Measurements from ENCODE around the gene EXD3.

Gene EXD3

DNA sequence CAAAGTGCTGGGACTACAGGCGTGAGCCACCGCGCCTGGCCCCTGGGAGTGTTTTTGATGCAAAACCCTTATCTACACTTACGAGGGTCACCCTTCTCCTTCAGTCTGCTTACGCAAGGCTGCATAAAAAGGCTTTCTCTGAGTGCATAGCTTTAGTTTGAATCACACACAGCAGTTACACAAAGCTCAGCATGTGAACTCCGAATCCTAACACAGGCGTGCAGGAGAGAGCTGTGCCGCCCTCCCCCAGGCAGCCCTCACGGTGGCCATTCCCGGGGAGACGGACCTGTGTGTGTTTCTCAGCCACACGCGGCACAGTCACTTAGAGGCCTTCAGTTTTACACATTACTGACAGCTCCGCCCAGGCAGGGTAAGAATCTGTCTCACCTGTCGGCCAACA lies 26.7 kb downstream of the EXD3 start:
- Histone ChIP-seq H3K9ac (no peak overlapping the region), H3K4me1 (peaks cover 96% of the 10 kb centered on the region), H3K36me3 (peaks cover 20% of the 10 kb centered on the region; the same call in 1 of the 2 replicates), H4K20me1 (peaks cover 18% of the 10 kb centered on the region), H3K27me3 (no peaks in the 10 kb centered on the region), H3K4me3 (no peak overlapping the region), H3K9me3 (peaks cover 34% of the 10 kb centered on the region), H3K27ac (no peak overlapping the region), H3K4me2 (no peak overlapping the region; the same call in 1 of the 2 replicates)
- TF ChIP-seq Cebpa-rat (IDR thresholded peaks at IDR 0.05), result no peak

GRCh38 chr9:137395666-137396010 lies 27.3 kb downstream of the EXD3 start:
- Histone ChIP-seq H3K4me3 (no peak overlapping the region), H3K27me3 (no peaks in the 10 kb centered on the region), H3K9me3 (peaks cover 28% of the 10 kb centered on the region), H3K4me2 (no peak overlapping the region; the same call in 1 of the 2 replicates), H3K9ac (no peak overlapping the region), H3K27ac (no peak overlapping the region), H3K4me1 (peaks cover 97% of the 10 kb centered on the region), H4K20me1 (peaks cover 18% of the 10 kb centered on the region), H3K36me3 (peaks cover 20% of the 10 kb centered on the region; the same call in 1 of the 2 replicates)
- TF ChIP-seq Cebpa-rat (IDR thresholded peaks at IDR 0.05), result no peak

- no peak overlapping the region for H3K4me3 ChIP-seq
- peak overlapping the region; percentile 70 for H3K27ac ChIP-seq
- TF ChIP-seq Cebpa-rat (IDR thresholded peaks at IDR 0.05), result no peak
- no peak overlapping the region; the same call in 1 of the 2 replicates for H3K9ac ChIP-seq
- peaks cover 18% of the 10 kb centered on the region for H4K20me1 ChIP-seq
- H3K4me1 ChIP-seq, result peaks cover 97% of the 10 kb centered on the region
- peaks cover 28% of the 10 kb centered on the region for H3K9me3 ChIP-seq
- H3K36me3 ChIP-seq, result peaks cover 20% of the 10 kb centered on the region; the same call in 1 of the 2 replicates
- peak overlapping the region; percentile 95 for H3K4me2 ChIP-seq
- H3K27me3 ChIP-seq, result no peaks in the 10 kb centered on the region
Measured at GRCh38 chr9:137394866-137395665, 27.9 kb downstream of the EXD3 start.

GRCh38 chr9:137393176-137394150 lies 29.5 kb downstream of the EXD3 start:
- no peak overlapping the region for H3K4me3 ChIP-seq
- H3K27me3 ChIP-seq, result no peaks in the 10 kb centered on the region
- peaks cover 97% of the 10 kb centered on the region for H3K4me1 ChIP-seq
- peak overlapping the region; percentile 97 for H3K27ac ChIP-seq
- peaks cover 21% of the 10 kb centered on the region for H3K9me3 ChIP-seq
- H3K9ac ChIP-seq, result peak overlapping the region; percentile 52; the same call in 1 of the 2 replicates
- H3K4me2 ChIP-seq, result peak overlapping the region; percentile 95
- TF ChIP-seq Cebpa-rat (IDR thresholded peaks at IDR 0.05), result no peak
- peaks cover 12% of the 10 kb centered on the region for H4K20me1 ChIP-seq
- peaks cover 14% of the 10 kb centered on the region; the same call in 1 of the 2 replicates for H3K36me3 ChIP-seq

- Histone ChIP-seq H3K9me3 (peaks cover 11% of the 10 kb centered on the region), H3K4me2 (peak overlapping the region; percentile 95), H3K27me3 (no peaks in the 10 kb centered on the region), H4K20me1 (peaks cover 12% of the 10 kb centered on the region), H3K36me3 (peaks cover 14% of the 10 kb centered on the region; the same call in 1 of the 2 replicates), H3K4me3 (peak overlapping the region; percentile 20; the same call in 1 of the 2 replicates), H3K27ac (peak overlapping the region; percentile 97), H3K4me1 (peaks cover 97% of the 10 kb centered on the region), H3K9ac (peak overlapping the region; percentile 51; the same call in 1 of the 2 replicates)
- TF ChIP-seq Cebpa-rat (IDR thresholded peaks at IDR 0.05), result no peak
Measured at GRCh38 chr9:137392232-137393007, 30.5 kb downstream of the EXD3 start.

DNA sequence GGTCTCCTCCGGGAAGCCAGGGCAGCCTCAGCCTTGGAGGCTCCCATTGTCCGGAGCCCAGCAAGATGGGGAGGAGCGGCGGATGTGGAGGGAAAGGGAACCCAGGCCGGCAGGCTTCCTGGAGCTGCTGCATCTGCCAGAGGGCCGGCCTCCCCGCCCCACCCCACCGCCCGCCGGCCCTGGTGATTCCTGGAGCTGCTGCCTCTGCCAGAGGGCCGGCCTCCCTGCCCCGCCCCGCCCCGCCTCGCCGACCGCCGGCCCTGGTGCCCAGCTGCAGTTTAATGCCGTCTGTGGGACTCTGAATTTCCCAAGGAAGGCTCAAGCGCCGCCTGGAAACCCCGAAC lies 31.6 kb downstream of the EXD3 start:
- H3K27ac ChIP-seq, result peak overlapping the region; percentile 97
- H3K36me3 ChIP-seq, result peaks cover 6% of the 10 kb centered on the region; the same call in 1 of the 2 replicates
- peaks cover 6% of the 10 kb centered on the region for H4K20me1 ChIP-seq
- peak overlapping the region; percentile 60 for H3K4me3 ChIP-seq
- peaks cover 100% of the 10 kb centered on the region for H3K4me1 ChIP-seq
- peak overlapping the region; percentile 95 for H3K4me2 ChIP-seq
- H3K9me3 ChIP-seq, result peaks cover under 1% of the 10 kb centered on the region
- TF ChIP-seq Cebpa-rat (IDR thresholded peaks at IDR 0.05), result no peak
- H3K27me3 ChIP-seq, result no peaks in the 10 kb centered on the region
- peak overlapping the region; percentile 81 for H3K9ac ChIP-seq

GRCh38 chr9:137390553-137391410 lies 32.2 kb downstream of the EXD3 start:
- H3K4me3 ChIP-seq, result peak overlapping the region; percentile 60
- peaks cover 100% of the 10 kb centered on the region for H3K4me1 ChIP-seq
- H3K36me3 ChIP-seq, result peaks cover 6% of the 10 kb centered on the region; the same call in 1 of the 2 replicates
- peak overlapping the region; percentile 95 for H3K4me2 ChIP-seq
- H3K9me3 ChIP-seq, result no peaks in the 10 kb centered on the region
- TF ChIP-seq Cebpa-rat (IDR thresholded peaks at IDR 0.05), result no peak
- H3K27me3 ChIP-seq, result no peaks in the 10 kb centered on the region
- H3K9ac ChIP-seq, result peak overlapping the region; percentile 81
- peak overlapping the region; percentile 97 for H3K27ac ChIP-seq
- peaks cover 6% of the 10 kb centered on the region for H4K20me1 ChIP-seq

DNA sequence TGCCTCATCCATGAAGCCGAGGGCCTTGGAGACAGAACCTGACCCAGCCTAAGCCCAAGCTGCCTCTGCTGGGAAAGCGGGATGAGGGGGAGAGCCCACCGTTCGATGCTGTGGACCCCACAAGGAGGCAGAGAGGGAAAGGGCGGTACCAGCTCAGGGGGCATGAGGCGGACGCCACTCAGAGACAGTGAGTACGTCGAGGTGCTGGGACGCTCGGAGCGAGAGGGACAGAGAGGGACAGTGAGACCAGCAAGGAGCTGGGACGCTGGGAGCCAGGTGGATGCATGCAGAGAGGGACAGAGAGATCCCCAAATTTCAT lies 33.6 kb downstream of the EXD3 start:
- H3K4me3 ChIP-seq, result no peak overlapping the region
- peak overlapping the region; percentile 97 for H3K27ac ChIP-seq
- H3K9ac ChIP-seq, result peak overlapping the region; percentile 68
- H3K9me3 ChIP-seq, result no peaks in the 10 kb centered on the region
- peak overlapping the region; percentile 95 for H3K4me2 ChIP-seq
- peaks cover 6% of the 10 kb centered on the region; the same call in 1 of the 2 replicates for H3K36me3 ChIP-seq
- peaks cover 100% of the 10 kb centered on the region for H3K4me1 ChIP-seq
- H3K27me3 ChIP-seq, result no peaks in the 10 kb centered on the region
- no peak for TF ChIP-seq Cebpa-rat (IDR thresholded peaks at IDR 0.05)
- H4K20me1 ChIP-seq, result no peaks in the 10 kb centered on the region
